ENCODE data around the gene GARIN5B. TPM values are rescaled to one million over a fixed set of nuclear protein-coding genes. Genes with fewer than 3 reads are reported as not detected.

GARIN5B gene
- total RNA-seq, 3 donors from 2014 or later = not detected

DNA sequence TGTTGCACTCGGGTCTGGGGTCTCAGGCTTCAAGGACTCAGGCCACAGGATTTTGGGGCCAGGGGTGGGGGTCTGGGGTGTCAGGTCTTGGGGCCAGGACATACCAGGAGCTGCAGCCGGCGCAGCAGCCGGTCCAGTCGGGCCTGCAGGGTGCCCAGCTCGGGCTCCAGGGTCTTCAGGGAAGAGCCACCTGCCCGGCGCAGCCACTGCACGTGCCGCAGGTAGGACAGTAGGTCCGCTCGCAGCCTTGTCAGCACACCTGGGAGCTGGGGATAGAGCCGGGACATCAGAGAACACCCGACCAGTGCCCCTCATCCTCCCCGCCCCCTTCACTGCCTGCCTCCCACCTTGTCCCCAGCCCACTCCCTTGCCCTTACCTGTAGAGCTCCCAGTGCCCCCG is 5.0 kb upstream of the GARIN5B start:
- Histone ChIP-seq H3K9me3 (no peaks in the 10 kb centered on the region), H3K4me3 (no peak overlapping the region), H3K4me1 (peaks cover 4 to 6% of the 10 kb centered on the region in 2 donors), H3K36me3 (no peaks in the 10 kb centered on the region), H3K27me3 (peaks cover 16 to 51% of the 10 kb centered on the region in 2 donors), H3K27ac (no peak overlapping the region)
- no peak for TF ChIP-seq POLR2A (IDR thresholded peaks at IDR 0.05)
- TF ChIP-seq, protein P1, sequence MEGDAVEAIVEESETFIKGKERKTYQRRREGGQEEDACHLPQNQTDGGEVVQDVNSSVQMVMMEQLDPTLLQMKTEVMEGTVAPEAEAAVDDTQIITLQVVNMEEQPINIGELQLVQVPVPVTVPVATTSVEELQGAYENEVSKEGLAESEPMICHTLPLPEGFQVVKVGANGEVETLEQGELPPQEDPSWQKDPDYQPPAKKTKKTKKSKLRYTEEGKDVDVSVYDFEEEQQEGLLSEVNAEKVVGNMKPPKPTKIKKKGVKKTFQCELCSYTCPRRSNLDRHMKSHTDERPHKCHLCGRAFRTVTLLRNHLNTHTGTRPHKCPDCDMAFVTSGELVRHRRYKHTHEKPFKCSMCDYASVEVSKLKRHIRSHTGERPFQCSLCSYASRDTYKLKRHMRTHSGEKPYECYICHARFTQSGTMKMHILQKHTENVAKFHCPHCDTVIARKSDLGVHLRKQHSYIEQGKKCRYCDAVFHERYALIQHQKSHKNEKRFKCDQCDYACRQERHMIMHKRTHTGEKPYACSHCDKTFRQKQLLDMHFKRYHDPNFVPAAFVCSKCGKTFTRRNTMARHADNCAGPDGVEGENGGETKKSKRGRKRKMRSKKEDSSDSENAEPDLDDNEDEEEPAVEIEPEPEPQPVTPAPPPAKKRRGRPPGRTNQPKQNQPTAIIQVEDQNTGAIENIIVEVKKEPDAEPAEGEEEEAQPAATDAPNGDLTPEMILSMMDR (IDR thresholded peaks at IDR 0.05) = no peak
- TF ChIP-seq POLR2AphosphoS5 (IDR thresholded peaks at IDR 0.05) = no peak
- no peak for DNase-seq (ENCODE audit: low spot score in 2 of 2)
- intact Hi-C loops (cut with DNase I; ENCODE audit: low total_unique reads) = no loop called here

GRCh38 chr19:55366790-55367189 is 3.7 kb upstream of the GARIN5B start:
- Histone ChIP-seq H3K4me1 (peaks cover 4 to 6% of the 10 kb centered on the region in 2 donors), H3K27me3 (peaks cover 16 to 38% of the 10 kb centered on the region in 2 donors), H3K9me3 (no peaks in the 10 kb centered on the region), H3K4me3 (no peak overlapping the region), H3K36me3 (no peaks in the 10 kb centered on the region), H3K27ac (no peak overlapping the region)
- intact Hi-C loops (cut with DNase I; ENCODE audit: low total_unique reads) = no loop called here
- TF ChIP-seq POLR2A (IDR thresholded peaks at IDR 0.05) (no peak), POLR2AphosphoS5 (IDR thresholded peaks at IDR 0.05) (no peak)
- TF ChIP-seq, protein P1 (IDR thresholded peaks at IDR 0.05) = no peak
- no peak for DNase-seq (ENCODE audit: low spot score in 2 of 2)

DNA sequence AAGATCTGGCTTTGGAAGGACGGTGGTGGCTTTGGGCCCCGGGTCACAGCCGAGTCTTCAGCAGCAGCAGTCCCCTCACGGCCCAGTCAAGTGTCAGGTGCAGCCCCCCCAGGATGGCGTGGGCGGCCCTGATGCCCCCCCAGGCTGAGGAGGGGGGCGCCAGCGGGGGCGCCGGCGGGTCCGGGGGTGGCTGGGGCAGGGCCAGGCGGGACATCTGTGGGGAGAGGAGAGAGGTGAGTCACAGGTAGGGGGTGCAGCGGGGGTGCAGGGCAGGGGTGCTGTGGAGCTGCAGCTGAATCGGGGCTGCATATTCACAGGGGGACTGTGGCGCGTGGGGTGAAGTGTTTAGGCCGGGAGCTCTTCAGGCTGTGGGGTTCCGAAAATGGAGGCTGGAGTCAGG is 2.9 kb upstream of the GARIN5B start:
- H3K4me1 ChIP-seq = peaks cover 4 to 6% of the 10 kb centered on the region in 2 donors

DNA sequence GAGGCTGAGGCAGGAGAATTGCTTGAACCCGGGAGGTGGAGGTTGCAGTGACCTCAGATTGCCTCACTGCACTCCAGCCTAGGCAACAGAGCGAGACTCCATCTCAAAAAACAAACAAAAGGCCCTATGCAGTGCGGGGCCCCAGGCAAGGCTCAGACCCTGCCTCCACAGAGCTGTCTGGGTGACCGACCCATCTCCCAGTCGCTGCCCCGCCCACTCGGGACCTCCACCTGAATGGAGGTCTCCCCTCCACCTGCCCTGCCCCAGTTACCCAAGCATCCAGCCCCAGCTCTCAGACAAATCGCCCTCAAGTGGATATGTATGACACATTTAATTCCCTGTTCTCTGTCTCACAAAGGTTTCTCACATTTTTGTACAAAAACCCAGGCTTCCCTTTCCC is 2.2 kb upstream of the GARIN5B start:
- no peaks in the 10 kb centered on the region for H3K9me3 ChIP-seq
- no peak overlapping the region for H3K27ac ChIP-seq
- H3K27me3 ChIP-seq = peaks cover 16 to 22% of the 10 kb centered on the region in 2 donors
- no peaks in the 10 kb centered on the region for H3K36me3 ChIP-seq
- intact Hi-C loops (cut with DNase I; ENCODE audit: low total_unique reads) = no loop called here
- H3K4me1 ChIP-seq = peaks cover 4 to 6% of the 10 kb centered on the region in 2 donors
- TF ChIP-seq POLR2A (IDR thresholded peaks at IDR 0.05) = no peak
- TF ChIP-seq POLR2AphosphoS5 (IDR thresholded peaks at IDR 0.05) = no peak
- TF ChIP-seq, protein P1 (IDR thresholded peaks at IDR 0.05) = no peak
- H3K4me3 ChIP-seq = no peak overlapping the region
- DNase-seq (ENCODE audit: low spot score in 2 of 2) = no peak

More for the DNA sequence above, 2.9 kb upstream of the GARIN5B start:
- intact Hi-C loops (cut with DNase I; ENCODE audit: low total_unique reads) = no loop called here
- TF ChIP-seq POLR2AphosphoS5 (IDR thresholded peaks at IDR 0.05) (no peak), POLR2A (IDR thresholded peaks at IDR 0.05) (no peak)
- TF ChIP-seq, protein P1 (IDR thresholded peaks at IDR 0.05) = no peak
- DNase-seq (ENCODE audit: low spot score in 2 of 2) = no peak
- H3K4me3 ChIP-seq = no peak overlapping the region
- H3K36me3 ChIP-seq = no peaks in the 10 kb centered on the region
- H3K9me3 ChIP-seq = no peaks in the 10 kb centered on the region
- no peak overlapping the region for H3K27ac ChIP-seq
- H3K27me3 ChIP-seq = peaks cover 16 to 30% of the 10 kb centered on the region in 2 donors

- TF ChIP-seq POLR2A (IDR thresholded peaks at IDR 0.05) (no peak), POLR2AphosphoS5 (IDR thresholded peaks at IDR 0.05) (no peak)
- TF ChIP-seq, protein P1 (IDR thresholded peaks at IDR 0.05) = no peak
- no peak for DNase-seq (ENCODE audit: low spot score in 2 of 2)
- no peak overlapping the region for H3K4me3 ChIP-seq
- no peaks in the 10 kb centered on the region for H3K36me3 ChIP-seq
- no peaks in the 10 kb centered on the region for H3K9me3 ChIP-seq
- H3K27me3 ChIP-seq = no peaks in the 10 kb centered on the region
- no peaks in the 10 kb centered on the region for H3K4me1 ChIP-seq
- intact Hi-C loops (cut with DNase I; ENCODE audit: low total_unique reads) = no loop called here
- H3K27ac ChIP-seq = no peak overlapping the region
Measured at GRCh38 chr19:55362174-55362989, 678 bp downstream of the GARIN5B start.
